H1 (cell line): ENCODE measurements around the gene JDP2. TPM values are rescaled to one million over a fixed set of nuclear protein-coding genes. Genes with fewer than 3 reads are reported as not detected.

Experiments used
- CBX5 ChIP-seq: fragments of 300-800, 300-1000 bp; sonication (generic); IDR thresholded peaks from 2 replicates; pipeline ENCODE4 v1.7.1; 2016; ENCODE audit warnings: antibody characterized with exemption, low read length, low read depth
- CHD2 ChIP-seq: IDR thresholded peaks from 2 replicates; pipeline ENCODE4 v1.6.1; 2012; ENCODE audit warnings: low read length, improper control_type of control experiment
- EZH2 ChIP-seq: fragments of 200-600 bp; sonication (generic); IDR thresholded peaks from 2 replicates; pipeline ENCODE4 v1.7.1; 2012; ENCODE audit warnings: low read depth, mild to moderate bottlenecking, moderate library complexity, low read length, inconsistent platforms; ENCODE audit not compliant: severe bottlenecking
- KDM4A ChIP-seq: IDR thresholded peaks from one replicate; pipeline ENCODE4 v1.7.1; 2012; ENCODE audit warnings: low read depth, mild to moderate bottlenecking, moderate library complexity, low read length, inconsistent platforms; ENCODE audit not compliant: severe bottlenecking
- NRF1 ChIP-seq: IDR thresholded peaks from 2 replicates; pipeline ENCODE4 v1.6.1; 2011; ENCODE audit warnings: mild to moderate bottlenecking, low read depth, low read length, improper control_type of control experiment
- POU5F1 ChIP-seq: IDR thresholded peaks from 2 replicates; pipeline ENCODE4 v1.6.1; 2011; ENCODE audit warnings: low read depth, mild to moderate bottlenecking, low read length, moderate library complexity
- SIN3A ChIP-seq, 2 experiments: IDR thresholded peaks in 1 of 2; conservative IDR thresholded peaks in 1 of 2; 2 replicates each; pipeline ENCODE4 v1.6.1; 2011 to 2012; ENCODE audit warnings: low read length in 2 of 2, improper control_type of control experiment in 1 of 2, low read depth in 1 of 2, mild to moderate bottlenecking in 1 of 2
- TAF7 ChIP-seq: optimal IDR thresholded peaks from 2 replicates; pipeline ENCODE3; 2011; ENCODE audit warnings: low read depth, mild to moderate bottlenecking, inconsistent platforms, low read length, moderate library complexity, borderline replicate concordance
- TCF12 ChIP-seq: IDR thresholded peaks from 2 replicates; pipeline ENCODE4 v1.6.1; 2011; ENCODE audit warnings: low read depth, mild to moderate bottlenecking, low read length
- TEAD4 ChIP-seq: IDR thresholded peaks from 2 replicates; pipeline ENCODE4 v1.6.1; 2012; ENCODE audit warnings: low read depth, low read length, inconsistent platforms, mixed read lengths
- YY1 ChIP-seq: IDR thresholded peaks from 2 replicates; pipeline ENCODE4 v1.6.1; 2011; ENCODE audit warnings: low read depth, mild to moderate bottlenecking, low read length
- polyA plus RNA-seq, 7 experiments: library from polyadenylated mRNA; depleted of rRNA in 3 of 7; stranded (reverse) in 5 of 7; unstranded in 2 of 7; fragments of >200 nt in 5 of 7; fragments of 200-250 nt in 2 of 7; gene quantifications; 1 replicate in 5 of 7; 2 replicates in 1 of 7; 4 replicates in 1 of 7; pipeline versions ENCODE4 v1.2.1 to v1.2.3, GENCODE V29; 2011 to 2013; ENCODE audit warnings: missing spikeins in 2 of 7, mixed read lengths in 2 of 7
- total RNA-seq: library from RNA; stranded (reverse); fragmentation: NEBNext Ultra II Directional; extraction: Animal tissue kit (Norgen Biotek cat#: 25700); gene quantifications from 2 replicates; pipeline ENCODE4 v1.2.1, GENCODE V29; 2021
- TF ChIP-seq, protein P1 (sequence below): fragments of 300-600 bp; sonication (generic); IDR thresholded peaks from 2 replicates; pipeline ENCODE4 v1.7.1; 2012; ENCODE audit warnings: low read length, moderate library complexity, mild to moderate bottlenecking, inconsistent platforms; ENCODE audit not compliant: insufficient replicate concordance

The JDP2 gene
- total and polyA plus RNA-seq, 2 of the 8 experiments (the other 6 are each of a cell fraction or from before 2014, with no cell fraction given), result 8.9 to 27.2 TPM

DNA sequence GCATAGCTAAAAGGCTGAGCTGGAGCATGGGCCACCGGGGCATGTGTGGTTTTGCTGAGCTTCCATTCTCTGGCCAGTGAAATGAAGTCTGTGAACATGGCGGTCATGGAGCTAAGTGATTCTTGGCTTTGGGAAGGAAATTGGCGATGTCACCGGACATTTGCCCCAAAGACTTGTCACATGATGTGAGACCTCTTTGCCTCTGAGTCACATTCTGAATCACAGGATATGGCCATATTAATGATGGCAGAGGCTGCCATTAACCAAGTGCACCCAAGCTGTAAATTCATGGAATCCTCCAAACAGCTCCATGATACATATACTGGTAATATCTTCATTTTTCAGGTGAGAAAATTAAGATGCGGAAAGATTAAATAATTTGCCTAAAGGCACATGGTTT is 67.1 kb downstream of the JDP2 start (continued):
- TF ChIP-seq, protein P1, sequence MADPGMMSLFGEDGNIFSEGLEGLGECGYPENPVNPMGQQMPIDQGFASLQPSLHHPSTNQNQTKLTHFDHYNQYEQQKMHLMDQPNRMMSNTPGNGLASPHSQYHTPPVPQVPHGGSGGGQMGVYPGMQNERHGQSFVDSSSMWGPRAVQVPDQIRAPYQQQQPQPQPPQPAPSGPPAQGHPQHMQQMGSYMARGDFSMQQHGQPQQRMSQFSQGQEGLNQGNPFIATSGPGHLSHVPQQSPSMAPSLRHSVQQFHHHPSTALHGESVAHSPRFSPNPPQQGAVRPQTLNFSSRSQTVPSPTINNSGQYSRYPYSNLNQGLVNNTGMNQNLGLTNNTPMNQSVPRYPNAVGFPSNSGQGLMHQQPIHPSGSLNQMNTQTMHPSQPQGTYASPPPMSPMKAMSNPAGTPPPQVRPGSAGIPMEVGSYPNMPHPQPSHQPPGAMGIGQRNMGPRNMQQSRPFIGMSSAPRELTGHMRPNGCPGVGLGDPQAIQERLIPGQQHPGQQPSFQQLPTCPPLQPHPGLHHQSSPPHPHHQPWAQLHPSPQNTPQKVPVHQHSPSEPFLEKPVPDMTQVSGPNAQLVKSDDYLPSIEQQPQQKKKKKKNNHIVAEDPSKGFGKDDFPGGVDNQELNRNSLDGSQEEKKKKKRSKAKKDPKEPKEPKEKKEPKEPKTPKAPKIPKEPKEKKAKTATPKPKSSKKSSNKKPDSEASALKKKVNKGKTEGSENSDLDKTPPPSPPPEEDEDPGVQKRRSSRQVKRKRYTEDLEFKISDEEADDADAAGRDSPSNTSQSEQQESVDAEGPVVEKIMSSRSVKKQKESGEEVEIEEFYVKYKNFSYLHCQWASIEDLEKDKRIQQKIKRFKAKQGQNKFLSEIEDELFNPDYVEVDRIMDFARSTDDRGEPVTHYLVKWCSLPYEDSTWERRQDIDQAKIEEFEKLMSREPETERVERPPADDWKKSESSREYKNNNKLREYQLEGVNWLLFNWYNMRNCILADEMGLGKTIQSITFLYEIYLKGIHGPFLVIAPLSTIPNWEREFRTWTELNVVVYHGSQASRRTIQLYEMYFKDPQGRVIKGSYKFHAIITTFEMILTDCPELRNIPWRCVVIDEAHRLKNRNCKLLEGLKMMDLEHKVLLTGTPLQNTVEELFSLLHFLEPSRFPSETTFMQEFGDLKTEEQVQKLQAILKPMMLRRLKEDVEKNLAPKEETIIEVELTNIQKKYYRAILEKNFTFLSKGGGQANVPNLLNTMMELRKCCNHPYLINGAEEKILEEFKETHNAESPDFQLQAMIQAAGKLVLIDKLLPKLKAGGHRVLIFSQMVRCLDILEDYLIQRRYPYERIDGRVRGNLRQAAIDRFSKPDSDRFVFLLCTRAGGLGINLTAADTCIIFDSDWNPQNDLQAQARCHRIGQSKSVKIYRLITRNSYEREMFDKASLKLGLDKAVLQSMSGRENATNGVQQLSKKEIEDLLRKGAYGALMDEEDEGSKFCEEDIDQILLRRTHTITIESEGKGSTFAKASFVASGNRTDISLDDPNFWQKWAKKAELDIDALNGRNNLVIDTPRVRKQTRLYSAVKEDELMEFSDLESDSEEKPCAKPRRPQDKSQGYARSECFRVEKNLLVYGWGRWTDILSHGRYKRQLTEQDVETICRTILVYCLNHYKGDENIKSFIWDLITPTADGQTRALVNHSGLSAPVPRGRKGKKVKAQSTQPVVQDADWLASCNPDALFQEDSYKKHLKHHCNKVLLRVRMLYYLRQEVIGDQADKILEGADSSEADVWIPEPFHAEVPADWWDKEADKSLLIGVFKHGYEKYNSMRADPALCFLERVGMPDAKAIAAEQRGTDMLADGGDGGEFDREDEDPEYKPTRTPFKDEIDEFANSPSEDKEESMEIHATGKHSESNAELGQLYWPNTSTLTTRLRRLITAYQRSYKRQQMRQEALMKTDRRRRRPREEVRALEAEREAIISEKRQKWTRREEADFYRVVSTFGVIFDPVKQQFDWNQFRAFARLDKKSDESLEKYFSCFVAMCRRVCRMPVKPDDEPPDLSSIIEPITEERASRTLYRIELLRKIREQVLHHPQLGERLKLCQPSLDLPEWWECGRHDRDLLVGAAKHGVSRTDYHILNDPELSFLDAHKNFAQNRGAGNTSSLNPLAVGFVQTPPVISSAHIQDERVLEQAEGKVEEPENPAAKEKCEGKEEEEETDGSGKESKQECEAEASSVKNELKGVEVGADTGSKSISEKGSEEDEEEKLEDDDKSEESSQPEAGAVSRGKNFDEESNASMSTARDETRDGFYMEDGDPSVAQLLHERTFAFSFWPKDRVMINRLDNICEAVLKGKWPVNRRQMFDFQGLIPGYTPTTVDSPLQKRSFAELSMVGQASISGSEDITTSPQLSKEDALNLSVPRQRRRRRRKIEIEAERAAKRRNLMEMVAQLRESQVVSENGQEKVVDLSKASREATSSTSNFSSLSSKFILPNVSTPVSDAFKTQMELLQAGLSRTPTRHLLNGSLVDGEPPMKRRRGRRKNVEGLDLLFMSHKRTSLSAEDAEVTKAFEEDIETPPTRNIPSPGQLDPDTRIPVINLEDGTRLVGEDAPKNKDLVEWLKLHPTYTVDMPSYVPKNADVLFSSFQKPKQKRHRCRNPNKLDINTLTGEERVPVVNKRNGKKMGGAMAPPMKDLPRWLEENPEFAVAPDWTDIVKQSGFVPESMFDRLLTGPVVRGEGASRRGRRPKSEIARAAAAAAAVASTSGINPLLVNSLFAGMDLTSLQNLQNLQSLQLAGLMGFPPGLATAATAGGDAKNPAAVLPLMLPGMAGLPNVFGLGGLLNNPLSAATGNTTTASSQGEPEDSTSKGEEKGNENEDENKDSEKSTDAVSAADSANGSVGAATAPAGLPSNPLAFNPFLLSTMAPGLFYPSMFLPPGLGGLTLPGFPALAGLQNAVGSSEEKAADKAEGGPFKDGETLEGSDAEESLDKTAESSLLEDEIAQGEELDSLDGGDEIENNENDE, result no peak
- TF ChIP-seq NRF1 (no peak), TAF7 (no peak), CBX5 (no peak), POU5F1 (no peak), KDM4A (no peak), YY1 (no peak), SIN3A (conservative IDR thresholded peaks at IDR 0.05 in 1 of 2, IDR thresholded peaks at IDR 0.05 in 1 of 2; ENCODE audit: low read depth in 1 of 2, low read length in 2 of 2) (no peak), TCF12 (no peak), CHD2 (no peak), TEAD4 (no peak), EZH2 (no peak)
